HG02623 (cell line): ENCODE results near the gene TDRD12.
"Not testable (repeated sequence)": the region's sequence is repeated elsewhere in the genome, so short reads cannot be mapped to it uniquely, and the experiment has no call there.

Experiments
- ATAC-seq: cut with Tn5 transposase; IDR thresholded peaks from one replicate; pipeline ENCODE4 v1.9.1; 2021; ENCODE audit warnings: moderate library complexity; ENCODE audit not compliant: unreplicated experiment

The TDRD12 gene

GRCh38 chr19:32866061-32866460, 146.5 kb downstream of the TDRD12 start:
- ATAC-seq: no peak

GRCh38 chr19:32866564-32867265, 147.1 kb downstream of the TDRD12 start:
- no peak for ATAC-seq

- not testable (repeated sequence) for ATAC-seq
These were observed 147.9 kb downstream of the TDRD12 start for GRCh38 chr19:32867436-32867835.

- no peak for ATAC-seq
These were observed 148.8 kb downstream of the TDRD12 start for GRCh38 chr19:32868206-32868950.

- no peak for ATAC-seq
These were observed 149.9 kb downstream of the TDRD12 start, which contains the start of gene SLC7A9 for GRCh38 chr19:32869369-32869965. Gene SLC7A9, minus strand, starts transcription at chr19:32869767. Its CDS starts 1,233 bp downstream, at chr19:32868534.

- ATAC-seq: no peak
These were observed 150.5 kb downstream of the TDRD12 start for GRCh38 chr19:32869966-32870573.

- no peak for ATAC-seq
These were observed 151.4 kb downstream of the TDRD12 start for GRCh38 chr19:32870981-32871451.

GRCh38 chr19:32872391-32872790, 152.8 kb downstream of the TDRD12 start:
- no peak for ATAC-seq

- no peak for ATAC-seq
These were observed 153.8 kb downstream of the TDRD12 start for GRCh38 chr19:32873247-32873959.

GRCh38 chr19:32874605-32875004, 155.0 kb downstream of the TDRD12 start:
- no peak for ATAC-seq

GRCh38 chr19:32875428-32875827, 155.9 kb downstream of the TDRD12 start:
- no peak for ATAC-seq

- no peak for ATAC-seq
These were observed 156.8 kb downstream of the TDRD12 start for GRCh38 chr19:32876236-32876918.

- no peak for ATAC-seq
These were observed 157.3 kb downstream of the TDRD12 start for GRCh38 chr19:32876919-32877285.
